IPS-11a (cell line): ENCODE results near the gene PLIN3.
"Not testable (repeated sequence)": the region's sequence is repeated elsewhere in the genome, so short reads cannot be mapped to it uniquely, and the experiment has no call there.

Experiments
- H3K4me3 ChIP-seq: one replicate; pipeline ENCODE4 v1.5.1; 2013; ENCODE audit warnings: low read depth, low read length, control low read depth

PLIN3 gene

DNA sequence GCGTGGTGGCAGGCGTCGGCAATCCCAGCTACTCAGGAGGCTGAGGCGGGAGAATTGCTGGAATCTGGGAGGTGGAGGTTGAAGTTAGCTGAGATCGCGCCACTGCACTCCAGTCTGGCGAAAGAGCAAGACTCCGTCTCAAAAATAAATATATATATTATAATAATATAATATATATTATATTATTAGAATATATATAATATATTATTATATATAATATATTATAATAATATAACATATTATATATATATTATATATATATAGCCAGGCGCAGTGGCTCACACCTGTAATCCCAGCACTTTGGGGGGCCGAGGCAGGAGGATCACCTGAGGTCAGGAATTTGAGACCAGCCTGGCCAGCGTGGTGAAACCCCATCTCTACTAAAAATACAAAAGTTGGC lies 25.5 kb upstream of the PLIN3 start:
- not testable (repeated sequence) for H3K4me3 ChIP-seq

DNA sequence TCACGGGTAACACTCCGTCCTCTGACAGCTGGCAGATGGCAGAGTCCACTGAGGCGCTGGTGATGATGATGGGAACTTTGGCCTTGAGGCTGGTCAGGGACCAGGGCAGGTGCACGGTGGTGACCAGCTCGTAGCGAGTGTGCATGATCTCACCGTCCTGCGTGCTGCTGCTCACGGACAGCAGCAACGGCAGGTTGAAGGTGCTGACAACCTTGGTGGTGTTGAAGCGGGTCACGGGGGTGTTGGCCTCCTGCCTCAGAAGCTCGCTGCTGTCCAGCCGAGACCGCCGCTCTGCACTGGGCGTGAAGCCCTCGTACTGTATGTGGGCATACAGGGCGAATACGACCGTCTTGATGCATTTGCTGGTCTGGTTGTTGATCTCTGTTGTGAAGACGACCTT lies 23.6 kb upstream of the PLIN3 start:
- H3K4me3 ChIP-seq, result no peak overlapping the region

DNA sequence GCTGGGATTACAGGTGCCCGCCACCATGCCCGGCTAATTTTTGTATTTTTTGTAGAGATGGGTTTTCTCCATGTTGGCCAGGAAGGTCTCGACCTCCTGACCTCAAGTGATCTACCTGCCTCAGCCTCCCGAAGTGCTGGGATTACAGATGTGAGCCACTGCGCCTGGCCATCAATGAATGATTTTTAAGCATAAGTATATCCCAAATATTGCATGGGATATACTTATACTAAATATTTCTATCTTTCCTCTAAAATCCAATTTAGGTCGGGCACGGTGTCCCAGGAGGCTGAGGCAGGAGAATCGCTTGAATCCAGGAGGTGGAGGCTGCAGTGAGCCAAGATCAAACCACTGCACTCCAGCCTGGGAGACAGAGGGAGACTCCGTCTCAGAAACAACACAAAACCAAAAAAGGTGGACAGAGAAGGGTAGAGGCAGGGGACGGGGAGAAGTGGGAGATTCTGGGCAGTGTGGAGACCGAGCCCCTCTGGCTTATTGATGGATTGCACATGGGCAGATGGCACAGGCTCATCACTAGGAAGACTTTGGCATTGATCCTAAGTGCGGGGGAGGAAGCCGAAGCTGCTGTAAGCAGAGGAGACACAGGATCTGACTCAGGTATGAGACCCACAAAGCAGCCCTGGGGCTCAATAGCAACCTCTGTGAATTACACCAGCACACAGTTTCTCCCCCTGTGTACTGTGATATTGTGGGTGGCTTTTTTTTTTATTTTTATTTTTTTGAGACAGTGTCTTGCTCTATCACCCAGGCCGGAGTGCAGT lies 21.8 kb upstream of the PLIN3 start:
- no peak overlapping the region for H3K4me3 ChIP-seq

DNA sequence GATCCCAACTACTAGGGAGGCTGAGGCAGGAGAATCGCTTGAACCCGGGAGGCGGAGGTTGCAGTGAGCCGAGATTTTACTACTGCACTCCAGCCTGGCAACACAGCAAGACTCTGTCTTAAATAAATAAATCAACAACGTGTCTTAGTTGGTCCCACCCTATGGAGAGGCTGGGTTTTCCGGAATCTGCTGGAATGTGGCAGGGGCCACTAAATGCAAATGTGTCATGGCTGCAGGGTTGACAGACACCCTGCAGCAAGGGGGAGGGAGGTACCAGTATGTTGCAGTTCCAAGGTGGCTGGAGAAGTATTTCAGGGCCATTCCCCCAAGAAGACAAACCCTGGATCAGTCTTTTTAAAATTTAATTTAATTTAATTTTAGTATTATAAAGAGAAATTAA lies 20.3 kb upstream of the PLIN3 start:
- H3K4me3 ChIP-seq, result not testable (repeated sequence)

DNA sequence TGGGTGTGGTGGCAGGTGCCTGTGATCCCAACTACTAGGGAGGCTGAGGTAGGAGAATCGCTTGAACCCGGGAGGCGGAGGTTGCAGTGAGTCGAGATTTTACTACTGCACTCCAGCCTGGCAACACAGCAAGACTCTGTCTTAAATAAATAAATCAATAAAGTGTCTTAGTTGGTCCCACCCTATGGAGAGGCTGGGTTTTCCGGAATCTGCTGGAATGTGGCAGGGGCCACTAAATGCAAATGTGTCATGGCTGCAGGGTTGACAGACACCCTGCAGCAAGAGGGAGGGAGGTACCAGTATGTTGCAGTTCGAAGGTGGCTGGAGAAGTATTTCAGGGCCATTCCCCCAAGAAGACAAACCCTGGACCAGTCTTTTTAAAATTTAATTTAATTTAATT lies 17.5 kb upstream of the PLIN3 start:
- not testable (repeated sequence) for H3K4me3 ChIP-seq

DNA sequence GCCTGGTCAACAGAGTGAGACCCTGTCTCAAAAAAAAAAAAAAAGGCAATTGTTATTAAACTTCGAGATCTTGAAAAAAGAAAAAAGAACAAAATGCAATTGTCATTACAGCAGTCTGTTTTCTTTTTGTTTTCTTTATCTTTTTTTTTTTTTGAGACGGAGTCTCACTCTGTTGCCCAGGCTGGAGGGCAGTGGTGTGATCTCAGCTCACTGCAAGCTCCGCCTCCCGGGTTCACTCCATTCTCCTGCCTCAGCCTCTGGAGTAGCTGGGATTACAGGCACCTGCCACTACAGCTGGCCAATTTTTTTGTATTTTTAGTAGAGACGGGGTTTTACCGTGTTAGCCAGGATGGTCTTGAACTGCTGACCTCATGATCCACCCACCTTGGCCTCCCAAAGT lies 15.4 kb upstream of the PLIN3 start:
- H3K4me3 ChIP-seq, result not testable (repeated sequence)

DNA sequence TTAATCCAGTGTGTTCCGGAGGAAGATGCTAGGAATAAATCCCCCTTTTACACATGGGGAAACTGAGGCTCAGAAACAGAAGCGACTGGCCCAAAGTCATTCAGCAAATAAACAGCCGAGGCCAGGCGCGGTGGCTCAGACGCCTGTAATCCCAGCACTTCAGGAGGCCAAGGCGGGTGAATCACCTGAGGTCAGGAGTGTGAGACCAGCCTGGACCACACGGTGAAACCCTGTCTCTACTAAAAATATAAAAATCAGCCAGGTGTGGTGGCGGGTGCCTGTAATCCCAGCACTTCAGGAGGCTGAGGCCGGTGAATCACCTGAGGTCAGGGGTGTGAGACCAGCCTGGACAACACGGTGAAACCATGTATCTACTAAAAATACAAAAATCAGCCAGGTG lies 11.6 kb upstream of the PLIN3 start:
- H3K4me3 ChIP-seq, result no peak overlapping the region

DNA sequence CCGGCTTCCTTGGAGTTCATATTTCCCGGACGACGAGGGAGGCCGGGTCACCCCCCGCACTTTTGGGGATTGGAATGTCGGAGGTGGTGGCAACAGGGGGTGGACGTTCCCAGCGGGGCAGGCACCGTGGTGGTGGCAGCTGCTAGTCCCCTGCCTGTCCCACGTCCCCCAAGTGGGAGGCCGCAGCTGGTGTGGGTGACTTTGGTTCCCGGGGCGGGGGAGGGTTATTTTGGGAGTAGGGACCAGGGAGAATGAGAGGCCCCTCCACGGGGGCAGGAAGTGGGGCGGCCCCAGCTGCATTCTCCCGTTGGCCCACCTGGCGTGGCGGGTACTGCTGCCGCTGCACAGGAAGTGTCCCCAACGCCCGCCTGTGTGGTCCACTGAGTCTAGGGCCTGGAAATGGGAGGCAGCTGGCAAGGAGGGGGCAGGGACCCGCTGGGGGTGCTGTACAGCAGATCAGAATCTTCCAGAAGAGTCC lies 11.1 kb upstream of the PLIN3 start:
- H3K4me3 ChIP-seq, result no peak overlapping the region

DNA sequence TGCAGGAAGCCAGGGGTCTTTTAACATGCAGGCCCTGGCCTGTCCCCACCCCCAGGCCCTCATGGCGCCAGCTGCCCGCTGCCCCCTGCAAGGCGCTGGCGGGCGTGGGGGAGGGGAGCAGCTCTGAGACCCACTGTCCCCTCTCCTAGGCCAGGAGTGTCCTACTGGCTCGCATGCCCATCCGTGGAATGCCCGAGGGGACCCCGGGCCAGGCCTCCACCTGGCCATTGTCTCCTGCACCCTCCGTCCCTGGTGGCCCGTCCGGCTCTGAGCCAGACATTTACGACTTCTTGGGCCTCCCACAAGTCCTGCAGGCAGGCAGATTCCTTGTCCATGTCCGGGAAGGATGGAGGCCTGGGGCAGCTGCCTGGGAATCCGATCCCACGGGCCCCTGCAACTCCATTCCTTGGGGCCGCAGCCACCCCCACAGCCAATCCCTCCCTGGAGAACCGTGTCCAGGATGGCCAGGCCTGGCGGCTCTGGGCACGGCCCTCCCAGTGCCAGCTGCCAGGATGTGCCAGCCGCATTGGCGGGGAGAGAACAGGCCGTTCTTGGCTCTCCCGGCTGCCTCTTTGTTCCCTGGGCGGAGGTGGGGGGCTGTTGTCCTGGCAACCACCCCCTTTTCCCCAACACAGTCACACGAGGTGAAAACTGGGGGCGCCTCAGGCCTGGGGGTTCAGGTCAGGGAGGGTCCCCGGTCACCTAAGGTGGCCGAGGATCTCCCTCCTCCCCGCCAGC lies 10.5 kb upstream of the PLIN3 start:
- no peak overlapping the region for H3K4me3 ChIP-seq

DNA sequence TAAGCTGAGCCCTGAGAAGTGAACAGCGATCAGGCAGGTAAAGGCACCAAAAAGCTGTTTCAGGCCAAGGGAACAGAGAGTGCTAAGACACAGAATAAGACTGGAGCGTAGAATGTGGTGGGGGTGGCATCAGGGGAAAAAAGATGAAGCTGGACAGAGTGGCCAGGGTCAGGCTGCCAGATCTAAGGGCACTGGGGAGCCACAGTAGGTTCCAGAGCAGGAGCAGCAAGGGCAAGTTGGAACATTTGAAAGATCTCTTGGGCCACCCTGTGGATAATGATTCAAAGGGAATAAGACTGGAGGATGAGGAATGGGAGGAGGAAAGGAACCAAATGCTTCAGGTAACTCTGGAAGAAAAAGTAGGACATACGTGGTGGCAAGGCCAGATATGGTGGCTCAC lies 6.5 kb upstream of the PLIN3 start:
- H3K4me3 ChIP-seq, result no peak overlapping the region

DNA sequence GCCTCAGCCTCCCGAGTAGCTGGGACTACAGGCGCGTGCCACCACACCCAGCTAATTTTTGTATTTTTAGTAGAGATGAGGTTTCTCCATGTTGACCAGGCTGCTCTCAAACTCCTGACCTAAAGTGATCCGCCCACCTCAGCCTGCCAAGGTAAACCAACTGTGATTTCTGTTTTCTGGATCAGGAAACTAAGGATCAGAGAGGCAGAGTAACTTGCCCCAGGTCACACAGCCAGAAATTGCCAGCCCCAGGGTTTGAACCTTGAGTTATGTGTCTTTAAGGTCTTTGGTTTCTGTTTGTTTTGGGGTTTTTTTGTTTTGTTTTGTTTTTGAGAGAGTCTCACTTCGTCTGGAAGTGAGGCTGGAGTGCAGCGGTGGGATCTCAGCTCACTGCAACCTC lies 4.2 kb upstream of the PLIN3 start:
- H3K4me3 ChIP-seq, result no peak overlapping the region

DNA sequence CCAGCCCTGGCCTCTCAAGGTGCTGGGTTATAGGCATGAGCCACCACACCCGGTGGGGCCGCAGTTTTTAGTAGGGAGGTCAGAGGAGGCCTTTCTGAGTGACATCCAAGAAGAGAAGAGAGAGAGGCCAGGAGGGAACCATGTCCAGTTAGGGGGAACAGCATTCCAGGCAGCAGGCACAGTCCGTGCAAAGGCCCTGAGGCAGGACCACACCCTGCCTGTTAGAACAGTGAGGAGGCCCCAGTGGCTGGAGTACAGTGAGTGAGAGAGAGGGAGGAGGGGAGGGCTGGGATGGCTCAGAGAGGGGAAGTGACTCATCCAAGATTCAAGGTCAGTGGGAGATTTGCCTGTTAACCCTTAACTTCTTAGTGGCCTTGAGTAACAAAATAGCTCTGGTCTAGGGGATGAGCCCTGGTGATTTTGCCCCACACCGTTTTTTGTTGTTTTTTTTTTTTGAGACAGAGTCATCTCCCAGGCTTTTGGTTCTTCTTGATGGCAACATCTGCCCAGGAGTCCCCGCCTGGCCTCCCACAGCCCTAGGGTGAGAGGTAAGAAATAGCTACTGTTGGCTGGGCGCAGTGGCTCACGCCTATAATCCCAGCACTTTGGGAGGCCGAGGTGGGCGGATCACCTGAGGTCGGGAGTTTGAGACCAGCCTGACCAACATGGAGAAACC lies 2.7 kb upstream of the PLIN3 start:
- no peak overlapping the region for H3K4me3 ChIP-seq

DNA sequence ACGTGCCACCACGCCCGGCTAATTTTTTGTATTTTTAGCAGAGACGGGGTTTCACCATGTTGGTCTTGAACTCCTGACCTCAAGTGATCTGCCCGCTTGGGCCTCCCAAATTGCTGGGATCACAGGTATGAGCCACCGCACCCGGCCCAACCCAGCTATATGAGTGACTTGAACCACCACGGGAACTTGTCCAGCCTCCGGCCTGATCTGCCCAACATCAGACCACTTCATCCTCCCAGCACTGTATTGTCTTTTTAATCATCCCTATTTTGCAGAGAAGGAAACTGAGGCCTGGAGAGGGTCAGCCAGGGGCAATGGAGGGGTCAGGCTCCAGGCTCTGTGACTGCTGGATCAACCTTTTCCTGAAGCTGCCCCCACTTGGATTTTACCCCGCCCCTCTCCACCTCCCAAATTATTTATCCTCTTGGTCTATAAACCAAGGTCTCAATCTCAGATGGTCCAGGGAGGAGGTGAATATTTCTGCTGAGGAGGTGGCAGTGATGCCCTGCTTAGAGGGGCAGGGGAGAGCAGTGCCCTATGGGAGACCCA lies 893 bp upstream of the PLIN3 start:
- no peak overlapping the region for H3K4me3 ChIP-seq

DNA sequence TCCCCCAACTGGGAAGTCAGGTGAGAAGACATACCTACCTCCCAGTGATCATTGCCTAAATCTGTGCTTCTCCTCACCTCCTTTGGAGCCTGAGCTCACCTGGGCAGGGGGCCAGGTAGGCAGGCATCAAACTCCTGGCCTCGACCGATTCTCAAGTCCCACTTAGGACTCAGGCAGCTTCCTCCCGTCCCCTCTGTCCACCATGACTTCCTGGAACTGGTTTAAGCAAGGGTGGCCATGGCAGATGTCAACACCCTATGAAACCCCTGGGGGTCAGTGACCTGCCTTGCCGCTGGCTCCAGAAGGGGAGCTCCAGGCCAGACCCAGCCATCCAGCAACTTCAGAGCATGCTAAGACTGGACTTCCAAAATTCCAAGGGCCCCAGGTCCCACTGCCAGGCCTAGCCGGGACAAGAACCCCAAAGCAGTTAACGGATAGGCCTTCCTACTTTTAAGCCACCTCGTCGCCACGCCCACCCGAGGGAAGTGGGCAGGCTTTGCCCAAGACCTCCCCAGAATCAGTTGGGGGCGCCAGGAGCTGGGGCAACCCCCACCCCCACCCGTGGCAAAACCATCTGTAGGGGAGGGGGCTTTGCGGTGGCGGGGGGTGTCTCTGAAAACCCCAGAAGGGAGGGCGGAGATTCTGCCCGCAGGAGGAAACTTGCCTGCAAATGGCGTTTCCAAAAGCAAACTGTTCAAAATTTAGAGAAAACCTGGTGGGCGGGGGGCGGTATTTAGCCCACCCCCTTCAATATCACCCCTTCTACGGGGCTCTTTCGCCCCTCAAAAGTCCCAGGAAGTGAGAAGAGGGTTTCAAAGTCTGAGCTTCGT lies 657 bp downstream of the PLIN3 start:
- peak overlapping the region; percentile 65 for H3K4me3 ChIP-seq

DNA sequence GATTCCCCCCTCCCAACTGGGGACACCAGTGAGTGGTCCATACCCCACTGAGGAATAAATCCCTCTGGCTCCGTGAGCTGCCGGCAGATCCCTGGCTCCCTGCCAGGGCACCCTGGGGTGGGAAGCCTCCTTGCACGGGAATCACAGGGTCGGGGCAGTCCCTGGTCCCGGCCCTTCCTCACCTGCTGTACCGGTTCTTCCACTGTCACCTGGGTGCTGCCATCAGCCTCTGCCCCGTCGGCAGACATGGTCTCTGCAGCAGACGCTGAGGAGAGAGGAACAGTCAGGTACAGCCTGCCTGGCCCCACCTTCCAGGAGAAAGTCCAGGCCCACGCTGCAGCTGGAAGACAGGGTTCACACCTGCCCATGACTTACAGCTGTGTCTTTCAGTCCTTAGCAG lies 6.3 kb downstream of the PLIN3 start:
- no peak overlapping the region for H3K4me3 ChIP-seq

DNA sequence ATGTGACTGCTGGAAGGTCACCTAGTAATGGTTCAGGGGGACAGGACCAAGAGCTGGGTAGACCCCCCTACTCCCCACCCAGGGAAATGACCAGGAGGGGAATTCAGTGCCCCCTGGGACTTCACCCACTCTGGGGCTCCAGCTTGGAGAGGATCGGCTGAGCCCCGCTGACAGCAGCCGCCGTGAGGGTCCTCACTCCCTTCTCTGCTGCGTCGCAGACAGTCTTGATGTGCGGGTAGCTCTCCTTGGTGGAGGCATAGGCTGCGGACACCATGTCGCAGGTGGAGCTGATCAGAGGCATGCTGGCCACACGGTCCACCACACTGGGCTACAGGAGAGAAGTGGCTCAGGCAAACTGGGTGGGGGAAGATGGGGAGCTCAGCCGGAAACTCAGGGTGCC lies 7.8 kb downstream of the PLIN3 start:
- no peak overlapping the region for H3K4me3 ChIP-seq

DNA sequence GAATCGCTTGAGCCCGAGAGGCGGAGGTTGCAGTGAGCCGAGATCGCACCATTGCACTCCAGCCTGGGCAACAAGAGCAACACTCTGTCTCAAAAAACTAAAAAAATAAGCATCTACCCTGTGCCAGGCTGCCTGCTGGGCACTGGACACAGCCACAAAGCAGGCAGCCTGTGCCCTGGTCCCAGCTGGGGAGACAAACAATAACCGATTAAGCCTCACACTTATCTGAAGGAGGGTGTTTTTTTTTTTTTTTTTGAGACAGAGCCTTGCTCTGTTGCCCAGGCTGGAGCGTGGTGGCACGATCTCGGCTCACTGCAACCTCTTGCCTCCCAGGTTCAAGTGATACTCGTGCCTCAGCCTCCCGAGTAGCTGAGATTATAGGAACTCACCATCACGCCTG lies 11.0 kb downstream of the PLIN3 start:
- not testable (repeated sequence) for H3K4me3 ChIP-seq

DNA sequence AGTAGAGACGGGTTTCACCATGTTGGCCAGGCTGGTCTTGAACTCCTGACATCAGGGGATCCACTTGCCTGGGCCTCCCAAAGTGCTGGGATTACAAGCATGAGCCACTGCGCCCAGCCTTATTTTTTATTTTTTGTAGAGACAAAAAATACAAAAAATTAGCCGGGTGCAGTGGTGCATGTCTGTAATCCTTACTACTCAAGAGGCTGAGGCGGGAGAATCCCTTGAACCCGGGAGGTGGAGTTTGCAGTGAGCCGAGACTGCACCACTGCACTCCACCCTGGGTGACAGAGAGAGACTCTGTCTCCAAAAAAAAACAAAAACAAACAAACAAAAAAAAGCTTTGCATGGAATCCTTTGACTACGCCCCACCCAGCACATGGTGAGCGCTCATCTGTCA lies 14.0 kb downstream of the PLIN3 start:
- H3K4me3 ChIP-seq, result not testable (repeated sequence)

DNA sequence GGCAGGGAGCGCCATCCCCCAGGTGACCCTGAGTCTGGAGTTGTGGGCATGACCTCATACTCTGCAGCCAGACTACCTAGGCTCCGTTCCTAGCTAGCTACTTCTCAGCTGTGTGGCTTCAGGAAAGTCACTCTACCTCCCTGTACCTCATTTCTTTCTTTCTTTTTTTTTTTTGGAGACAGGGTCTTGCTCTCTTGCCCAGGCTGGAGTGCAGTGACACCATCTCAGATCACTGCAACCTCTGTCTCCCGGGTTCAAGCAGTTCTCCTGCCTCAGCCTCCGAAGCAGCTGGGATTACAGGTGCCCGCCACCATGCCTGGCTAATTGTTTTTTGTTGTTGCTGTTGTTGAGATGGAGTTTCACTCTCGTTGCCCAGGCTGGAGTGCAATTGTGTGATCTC lies 15.0 kb downstream of the PLIN3 start:
- H3K4me3 ChIP-seq, result no peak overlapping the region

DNA sequence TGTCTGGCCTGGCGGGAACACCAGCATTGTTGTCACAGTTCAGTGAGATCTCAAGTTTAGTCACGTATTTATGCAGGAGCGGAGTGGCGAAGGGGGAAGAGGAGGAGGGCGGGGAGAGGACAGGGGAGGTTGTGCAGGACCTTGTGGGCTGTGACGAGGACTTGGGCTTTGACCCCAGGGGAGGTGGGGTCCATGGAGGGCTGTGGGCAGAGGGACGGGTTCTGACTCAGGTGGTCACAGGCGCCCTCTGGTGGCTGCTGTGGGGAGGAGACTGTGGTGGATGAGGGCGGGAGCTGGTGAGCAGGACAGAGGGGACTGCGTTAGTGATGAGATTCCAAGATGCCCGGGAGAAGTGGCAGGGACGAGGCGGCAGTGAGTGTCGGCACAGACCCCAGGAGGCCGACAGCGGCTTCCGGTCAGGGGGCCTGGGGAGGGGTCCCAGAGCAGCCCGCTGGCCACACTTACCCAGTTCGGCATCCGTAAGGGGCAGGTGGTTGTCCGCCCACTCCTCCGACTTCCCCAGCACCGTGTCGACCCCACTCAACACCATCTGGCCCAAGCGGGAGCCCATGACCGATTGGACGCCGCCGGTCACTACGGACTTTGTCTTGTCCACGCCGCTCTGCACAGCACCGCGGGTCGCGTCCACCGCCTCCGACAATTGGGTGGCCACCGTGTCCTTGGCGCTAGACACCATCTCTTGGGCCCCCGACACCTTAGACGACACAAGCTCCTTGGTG lies 15.7 kb downstream of the PLIN3 start:
- H3K4me3 ChIP-seq, result no peak overlapping the region
